ENCODE data around the gene RREB1. TPM values are rescaled to one million over a fixed set of nuclear protein-coding genes. Genes with fewer than 3 reads are reported as not detected.

Gene RREB1
- polyA plus RNA-seq, 1 donor from 2014 or later = not detected

DNA sequence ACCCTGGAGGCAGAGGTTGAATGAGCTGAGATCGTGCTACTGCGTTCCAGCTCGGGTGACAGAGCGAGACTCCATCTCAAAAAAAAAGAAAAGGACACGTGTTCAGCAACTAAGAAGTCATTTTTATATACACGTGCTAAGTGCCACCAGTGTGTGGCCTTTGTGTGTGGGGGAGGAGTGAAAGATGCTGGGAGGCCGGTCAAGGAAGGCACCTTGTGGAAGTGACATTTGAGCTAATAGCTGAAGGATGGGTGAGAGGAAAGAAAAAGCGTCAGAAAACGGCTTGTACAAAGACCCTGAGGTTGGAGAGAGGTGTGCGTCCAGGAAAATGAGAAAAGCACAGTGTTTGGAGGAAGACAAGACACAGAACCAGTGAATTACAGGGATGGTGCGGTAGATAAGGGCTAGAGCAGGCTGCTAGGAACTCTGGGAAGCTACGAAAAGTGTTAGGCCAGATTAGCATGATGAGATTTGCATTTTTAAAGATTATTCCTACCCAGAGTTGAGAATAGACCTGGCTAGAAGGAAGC is 11.6 kb downstream of the RREB1 start:
- H3K4me3 ChIP-seq (ENCODE audit: low read length) = no peak overlapping the region
- no peaks in the 10 kb centered on the region for H3F3A ChIP-seq (ENCODE audit: insufficient read depth, low read length, poor library complexity, severe bottlenecking)
- H2AFZ ChIP-seq (ENCODE audit: low read depth, low read length) = no peak overlapping the region
- no peaks in the 10 kb centered on the region for H3K9me2 ChIP-seq (ENCODE audit: insufficient read depth, low read length)
- no peaks in the 10 kb centered on the region for H3K9me3 ChIP-seq (ENCODE audit: low read length)
- H3K36me3 ChIP-seq (ENCODE audit: insufficient read depth, low read length) = no peaks in the 10 kb centered on the region
- H3K27me3 ChIP-seq (ENCODE audit: insufficient read depth, low read depth, low read length) = no peaks in the 10 kb centered on the region
- no peak overlapping the region for H3K4me2 ChIP-seq (ENCODE audit: low read length)
- no peak overlapping the region for H3K27ac ChIP-seq (ENCODE audit: low read length)
- no peak overlapping the region for H3K9ac ChIP-seq (ENCODE audit: low read length)
- H4K20me1 ChIP-seq (ENCODE audit: insufficient read depth) = no peaks in the 10 kb centered on the region
- H3K79me2 ChIP-seq (replicated peaks; ENCODE audit: insufficient read depth, low read length) = no peaks in the 10 kb centered on the region
- TF ChIP-seq TAF1 (IDR thresholded peaks at IDR 0.05; ENCODE audit: low read depth) = no peak

- Histone ChIP-seq H3K9ac (ENCODE audit: low read length) (no peak overlapping the region), H3K79me2 (replicated peaks; ENCODE audit: insufficient read depth, low read length) (no peaks in the 10 kb centered on the region), H3K27ac (ENCODE audit: low read length) (no peak overlapping the region), H3K4me2 (ENCODE audit: low read length) (no peak overlapping the region), H3F3A (ENCODE audit: insufficient read depth, low read length, poor library complexity, severe bottlenecking) (no peaks in the 10 kb centered on the region), H3K36me3 (ENCODE audit: insufficient read depth, low read length) (no peaks in the 10 kb centered on the region), H3K9me2 (ENCODE audit: insufficient read depth, low read length) (no peaks in the 10 kb centered on the region), H4K20me1 (ENCODE audit: insufficient read depth) (no peaks in the 10 kb centered on the region), H3K4me3 (ENCODE audit: low read length) (no peak overlapping the region), H3K27me3 (ENCODE audit: insufficient read depth, low read depth, low read length) (no peaks in the 10 kb centered on the region), H3K9me3 (ENCODE audit: low read length) (no peaks in the 10 kb centered on the region), H2AFZ (ENCODE audit: low read depth, low read length) (no peak overlapping the region)
- TF ChIP-seq SMC3 (conservative IDR thresholded peaks at IDR 0.05; ENCODE audit: poor library complexity) = no peak
- no peak for TF ChIP-seq REST (IDR thresholded peaks at IDR 0.05; ENCODE audit: borderline replicate concordance)
- TF ChIP-seq TAF1 (IDR thresholded peaks at IDR 0.05; ENCODE audit: low read depth) = no peak
- no peak for TF ChIP-seq RAD21 (conservative IDR thresholded peaks at IDR 0.05)
- TF ChIP-seq EP300 (conservative IDR thresholded peaks at IDR 0.05; ENCODE audit: poor library complexity, severe bottlenecking) = no peak
- TF ChIP-seq MXI1 (conservative IDR thresholded peaks at IDR 0.05; ENCODE audit: poor library complexity, severe bottlenecking) = no peak
- TF ChIP-seq POLR2AphosphoS5 (IDR thresholded peaks at IDR 0.05) = no peak
- TF ChIP-seq EZH2 (IDR thresholded peaks at IDR 0.05; ENCODE audit: borderline replicate concordance, insufficient read depth, low read length, poor library complexity, severe bottlenecking) = no peak
- no peak for TF ChIP-seq CTCF (IDR thresholded peaks at IDR 0.05; ENCODE audit: poor library complexity, severe bottlenecking)
Observed at GRCh38 chr6:7121700-7122241, 14.0 kb downstream of the RREB1 start.
